ENCODE results near the gene SDK2.

Gene SDK2

DNA sequence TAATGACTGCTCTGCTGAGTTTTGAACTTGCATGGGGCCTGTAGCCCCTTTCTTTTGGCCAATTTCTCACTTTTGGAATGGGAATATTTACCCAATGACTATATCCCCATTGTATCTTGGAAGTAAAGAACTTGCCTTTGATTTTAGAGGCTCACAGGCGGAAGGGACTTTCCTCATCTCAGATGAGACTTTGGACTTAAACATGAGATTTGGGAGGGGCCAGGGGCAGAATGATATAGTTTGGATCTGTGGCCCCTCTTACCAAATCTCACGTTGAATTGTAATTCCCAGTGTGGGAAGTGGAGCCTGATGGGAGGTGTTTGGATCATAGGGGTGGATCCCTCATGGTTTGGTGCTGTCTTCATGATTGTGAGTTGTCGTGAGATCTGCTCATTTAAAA is 42.7 kb upstream of the SDK2 start:
- TF ChIP-seq, protein P1, sequence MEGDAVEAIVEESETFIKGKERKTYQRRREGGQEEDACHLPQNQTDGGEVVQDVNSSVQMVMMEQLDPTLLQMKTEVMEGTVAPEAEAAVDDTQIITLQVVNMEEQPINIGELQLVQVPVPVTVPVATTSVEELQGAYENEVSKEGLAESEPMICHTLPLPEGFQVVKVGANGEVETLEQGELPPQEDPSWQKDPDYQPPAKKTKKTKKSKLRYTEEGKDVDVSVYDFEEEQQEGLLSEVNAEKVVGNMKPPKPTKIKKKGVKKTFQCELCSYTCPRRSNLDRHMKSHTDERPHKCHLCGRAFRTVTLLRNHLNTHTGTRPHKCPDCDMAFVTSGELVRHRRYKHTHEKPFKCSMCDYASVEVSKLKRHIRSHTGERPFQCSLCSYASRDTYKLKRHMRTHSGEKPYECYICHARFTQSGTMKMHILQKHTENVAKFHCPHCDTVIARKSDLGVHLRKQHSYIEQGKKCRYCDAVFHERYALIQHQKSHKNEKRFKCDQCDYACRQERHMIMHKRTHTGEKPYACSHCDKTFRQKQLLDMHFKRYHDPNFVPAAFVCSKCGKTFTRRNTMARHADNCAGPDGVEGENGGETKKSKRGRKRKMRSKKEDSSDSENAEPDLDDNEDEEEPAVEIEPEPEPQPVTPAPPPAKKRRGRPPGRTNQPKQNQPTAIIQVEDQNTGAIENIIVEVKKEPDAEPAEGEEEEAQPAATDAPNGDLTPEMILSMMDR (IDR thresholded peaks at IDR 0.05; ENCODE audit: extremely low read depth, insufficient read depth, missing control alignments), result no peak
- DNase-seq (ENCODE audit: low spot score), result no peak
- in situ Hi-C loops (cut with MboI; ENCODE audit: low pct_unique_long_range_greater_than_20kb, low sequenced_read_pairs, unreplicated experiment), result no loop called here

DNA sequence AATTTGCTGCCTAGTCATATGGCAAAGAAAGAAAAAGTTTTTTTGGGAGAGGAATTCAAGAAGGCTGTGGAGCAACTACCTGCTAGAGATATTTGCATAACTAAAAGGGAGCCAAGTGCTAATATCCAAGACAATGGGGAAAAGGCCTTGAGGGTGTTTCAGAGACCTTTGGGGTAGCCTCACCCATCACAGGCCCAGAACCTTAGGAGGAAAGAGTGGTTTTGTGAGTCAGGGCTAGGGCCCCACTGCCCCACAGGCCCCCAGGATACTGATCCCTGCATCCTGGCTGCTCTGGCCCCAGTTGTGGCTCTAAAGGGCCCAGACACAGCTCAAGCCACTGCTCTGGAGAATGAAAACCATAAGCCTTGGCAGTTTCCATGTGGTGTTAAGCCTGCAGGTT is 41.9 kb upstream of the SDK2 start:
- in situ Hi-C loops (cut with MboI; ENCODE audit: low pct_unique_long_range_greater_than_20kb, low sequenced_read_pairs, unreplicated experiment), result no loop called here
- no peak for DNase-seq (ENCODE audit: low spot score)
- TF ChIP-seq, protein P1 (IDR thresholded peaks at IDR 0.05; ENCODE audit: extremely low read depth, insufficient read depth, missing control alignments), result no peak

GRCh38 chr17:73684183-73684582 is 39.9 kb upstream of the SDK2 start:
- TF ChIP-seq, protein P1 (IDR thresholded peaks at IDR 0.05; ENCODE audit: extremely low read depth, insufficient read depth, missing control alignments), result no peak
- no peak for DNase-seq (ENCODE audit: low spot score)
- in situ Hi-C loops (cut with MboI; ENCODE audit: low pct_unique_long_range_greater_than_20kb, low sequenced_read_pairs, unreplicated experiment), result no loop called here

DNA sequence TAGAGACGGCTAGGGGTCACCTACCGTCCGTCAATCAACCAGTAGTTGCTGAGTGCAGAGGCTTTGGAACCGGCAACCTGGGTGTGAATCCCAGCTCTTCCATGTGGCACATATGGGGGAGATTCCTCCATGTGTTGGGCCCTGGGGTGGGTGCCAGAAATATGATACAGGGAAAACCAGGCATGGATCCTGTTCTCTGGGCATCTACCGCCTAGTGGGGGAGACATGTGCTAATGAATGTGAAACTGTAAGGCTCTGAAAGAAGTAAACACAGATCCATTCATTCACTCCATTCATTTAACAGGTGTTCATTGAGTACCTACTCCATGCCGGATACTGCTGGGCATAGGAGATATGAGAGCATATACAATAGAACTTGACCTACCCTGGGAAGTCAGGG is 39.5 kb upstream of the SDK2 start:
- TF ChIP-seq, protein P1 (IDR thresholded peaks at IDR 0.05; ENCODE audit: extremely low read depth, insufficient read depth, missing control alignments), result no peak
- no peak for DNase-seq (ENCODE audit: low spot score)
- in situ Hi-C loops (cut with MboI; ENCODE audit: low pct_unique_long_range_greater_than_20kb, low sequenced_read_pairs, unreplicated experiment), result no loop called here

GRCh38 chr17:73681946-73682345 is 37.7 kb upstream of the SDK2 start:
- DNase-seq (ENCODE audit: low spot score), result no peak
- in situ Hi-C loops (cut with MboI; ENCODE audit: low pct_unique_long_range_greater_than_20kb, low sequenced_read_pairs, unreplicated experiment), result no loop called here
- TF ChIP-seq, protein P1 (IDR thresholded peaks at IDR 0.05; ENCODE audit: extremely low read depth, insufficient read depth, missing control alignments), result no peak

- in situ Hi-C loops (cut with MboI; ENCODE audit: low pct_unique_long_range_greater_than_20kb, low sequenced_read_pairs, unreplicated experiment), result no loop called here
- TF ChIP-seq, protein P1 (IDR thresholded peaks at IDR 0.05; ENCODE audit: extremely low read depth, insufficient read depth, missing control alignments), result no peak
- no peak for DNase-seq (ENCODE audit: low spot score)
These were observed 35.2 kb upstream of the SDK2 start for GRCh38 chr17:73679476-73679875.

- TF ChIP-seq, protein P1 (IDR thresholded peaks at IDR 0.05; ENCODE audit: extremely low read depth, insufficient read depth, missing control alignments), result no peak
- no peak for DNase-seq (ENCODE audit: low spot score)
- in situ Hi-C loops (cut with MboI; ENCODE audit: low pct_unique_long_range_greater_than_20kb, low sequenced_read_pairs, unreplicated experiment), result no loop called here
These were observed 34.8 kb upstream of the SDK2 start for GRCh38 chr17:73678999-73679398.

Data from GM13977 (cell line).